HAP-1 (cell line): Measurements from ENCODE around the gene EMP2.

Experiments
- DNase-seq, 2 experiments: peaks; one replicate each; pipeline ENCODE4 v3.0.0-alpha.2; 2016 to 2020; ENCODE audit warnings: low spot score in 2 of 2
- H3K27me3 ChIP-seq: fragments of 250-450 bp; sonication (Bioruptor Pico); 2 replicates; pipeline ENCODE4 v1.5.1; 2020; ENCODE audit warnings: low read depth, mild to moderate bottlenecking, moderate library complexity
- H3K36me3 ChIP-seq: fragments of 250-450 bp; sonication (Bioruptor Pico); replicated peaks from 2 replicates; pipeline ENCODE4 v1.5.1; 2020; ENCODE audit warnings: mild to moderate bottlenecking
- H3K4me1 ChIP-seq: fragments of 250-450 bp; sonication (Bioruptor Pico); 2 replicates; pipeline ENCODE4 v1.5.1; 2020; ENCODE audit warnings: mild to moderate bottlenecking
- H3K4me3 ChIP-seq: fragments of 250-450 bp; sonication (Bioruptor Pico); 2 replicates; pipeline ENCODE4 v1.5.1; 2020; ENCODE audit warnings: mild to moderate bottlenecking, moderate library complexity
- H3K9me3 ChIP-seq: fragments of 250-450 bp; sonication (Bioruptor Pico); 2 replicates; pipeline ENCODE4 v1.5.1; 2020; ENCODE audit warnings: mild to moderate bottlenecking, moderate library complexity
- in situ Hi-C: fragments of 300-500 bp; cut with MboI; formaldehyde crosslinking; loops from 3 replicates; pipeline ENCODE4 v1.14.3; 2020; ENCODE audit warnings: low sequenced_read_pairs, inconsistent platforms, mixed read lengths

EMP2 gene

GRCh38 chr16:10616756-10617640, 36.6 kb upstream of the EMP2 start:
- H3K4me1 ChIP-seq = peaks cover 6% of the 10 kb centered on the region; the same call in 1 of the 2 replicates
- no peaks in the 10 kb centered on the region for H3K27me3 ChIP-seq
- no peaks in the 10 kb centered on the region for H3K36me3 ChIP-seq
- DNase-seq = peak in 1 of 2 experiments; percentile 69
- in situ Hi-C loops = no loop called here
- no peak overlapping the region for H3K4me3 ChIP-seq
- H3K9me3 ChIP-seq = no peaks in the 10 kb centered on the region

GRCh38 chr16:10616419-10616755, 36.0 kb upstream of the EMP2 start:
- Histone ChIP-seq H3K9me3 (no peaks in the 10 kb centered on the region), H3K4me3 (no peak overlapping the region), H3K4me1 (peaks cover 6% of the 10 kb centered on the region; the same call in 1 of the 2 replicates), H3K27me3 (no peaks in the 10 kb centered on the region), H3K36me3 (no peaks in the 10 kb centered on the region)
- in situ Hi-C loops = no loop called here
- no peak for DNase-seq

GRCh38 chr16:10614685-10615084, 34.3 kb upstream of the EMP2 start:
- H3K4me1 ChIP-seq = peaks cover 16% of the 10 kb centered on the region
- H3K36me3 ChIP-seq = no peaks in the 10 kb centered on the region
- in situ Hi-C loops = no loop called here
- no peak overlapping the region for H3K4me3 ChIP-seq
- H3K9me3 ChIP-seq = no peaks in the 10 kb centered on the region
- no peak for DNase-seq
- H3K27me3 ChIP-seq = no peaks in the 10 kb centered on the region

GRCh38 chr16:10613785-10614485, 33.5 kb upstream of the EMP2 start:
- peaks cover 14% of the 10 kb centered on the region for H3K4me1 ChIP-seq
- no peaks in the 10 kb centered on the region for H3K9me3 ChIP-seq
- no peaks in the 10 kb centered on the region for H3K36me3 ChIP-seq
- DNase-seq = no peak
- in situ Hi-C loops = no loop called here
- H3K27me3 ChIP-seq = no peaks in the 10 kb centered on the region
- no peak overlapping the region for H3K4me3 ChIP-seq

GRCh38 chr16:10612649-10613179, 32.3 kb upstream of the EMP2 start:
- Histone ChIP-seq H3K27me3 (no peaks in the 10 kb centered on the region), H3K9me3 (no peaks in the 10 kb centered on the region), H3K4me3 (no peak overlapping the region), H3K36me3 (no peaks in the 10 kb centered on the region), H3K4me1 (peaks cover 14% of the 10 kb centered on the region)
- in situ Hi-C loops = no loop called here
- no peak for DNase-seq

- peaks cover 14% of the 10 kb centered on the region for H3K4me1 ChIP-seq
- in situ Hi-C loops = no loop called here
- no peak for DNase-seq
Measured at GRCh38 chr16:10611825-10612342, 31.5 kb upstream of the EMP2 start.

GRCh38 chr16:10610499-10611184, 30.2 kb upstream of the EMP2 start:
- no peaks in the 10 kb centered on the region for H3K36me3 ChIP-seq
- H3K9me3 ChIP-seq = no peaks in the 10 kb centered on the region
- DNase-seq = no peak
- no peak overlapping the region for H3K4me3 ChIP-seq
- in situ Hi-C loops = no loop called here
- H3K27me3 ChIP-seq = no peaks in the 10 kb centered on the region
- H3K4me1 ChIP-seq = peaks cover 14% of the 10 kb centered on the region

More at GRCh38 chr16:10611825-10612342, 31.5 kb upstream of the EMP2 start:
- no peaks in the 10 kb centered on the region for H3K36me3 ChIP-seq
- no peaks in the 10 kb centered on the region for H3K27me3 ChIP-seq
- H3K4me3 ChIP-seq = no peak overlapping the region
- no peaks in the 10 kb centered on the region for H3K9me3 ChIP-seq

- in situ Hi-C loops = no loop called here
- Histone ChIP-seq H3K9me3 (no peaks in the 10 kb centered on the region), H3K4me3 (no peak overlapping the region), H3K36me3 (no peaks in the 10 kb centered on the region), H3K27me3 (no peaks in the 10 kb centered on the region), H3K4me1 (peaks cover 11% of the 10 kb centered on the region)
- DNase-seq = no peak
Measured at GRCh38 chr16:10609402-10609774, 29.0 kb upstream of the EMP2 start.

GRCh38 chr16:10608687-10609401, 28.4 kb upstream of the EMP2 start:
- Histone ChIP-seq H3K4me3 (no peak overlapping the region), H3K36me3 (no peaks in the 10 kb centered on the region), H3K27me3 (no peaks in the 10 kb centered on the region), H3K9me3 (no peaks in the 10 kb centered on the region), H3K4me1 (peaks cover 10% of the 10 kb centered on the region)
- in situ Hi-C loops = no loop called here
- no peak for DNase-seq

- DNase-seq = no peak
- no peaks in the 10 kb centered on the region for H3K36me3 ChIP-seq
- no peak overlapping the region for H3K4me3 ChIP-seq
- peaks cover 3% of the 10 kb centered on the region; the same call in 1 of the 2 replicates for H3K27me3 ChIP-seq
- H3K9me3 ChIP-seq = no peaks in the 10 kb centered on the region
- peaks cover 10% of the 10 kb centered on the region for H3K4me1 ChIP-seq
- in situ Hi-C loops = no loop called here
Measured at GRCh38 chr16:10607157-10607556, 26.8 kb upstream of the EMP2 start.

- Histone ChIP-seq H3K36me3 (no peaks in the 10 kb centered on the region), H3K4me1 (peaks cover 10% of the 10 kb centered on the region), H3K27me3 (peaks cover 3% of the 10 kb centered on the region; the same call in 1 of the 2 replicates), H3K4me3 (no peak overlapping the region), H3K9me3 (no peaks in the 10 kb centered on the region)
- DNase-seq = no peak
- in situ Hi-C loops = no loop called here
Measured at GRCh38 chr16:10606607-10607006, 26.2 kb upstream of the EMP2 start.

GRCh38 chr16:10605636-10606035, 25.2 kb upstream of the EMP2 start:
- H3K36me3 ChIP-seq = no peaks in the 10 kb centered on the region
- in situ Hi-C loops = no loop called here
- peaks cover 5% of the 10 kb centered on the region for H3K4me1 ChIP-seq
- peaks cover 8% of the 10 kb centered on the region; the same call in 1 of the 2 replicates for H3K27me3 ChIP-seq
- no peak overlapping the region for H3K4me3 ChIP-seq
- no peak for DNase-seq
- no peaks in the 10 kb centered on the region for H3K9me3 ChIP-seq
